Keratinocyte (primary cell): Measurements from ENCODE around the gene MGME1. TPM values are rescaled to one million over a fixed set of nuclear protein-coding genes. Genes with fewer than 3 reads are reported as not detected.

Experiments used
- DNase-seq: peaks from one replicate; pipeline ENCODE4 v3.0.0-alpha.2; 2011; ENCODE audit warnings: low read depth, missing footprints, low spot score
- FAIRE-seq: peaks from 2 replicates; lab custom pipeline; 2011; peaks lifted over from hg19 to GRCh38; lab: Jason Lieb, UNC
- H2AFZ ChIP-seq: 2 replicates; pipeline ENCODE4 v1.6.0; 2012; ENCODE audit warnings: low read length, control low read depth, inconsistent platforms; ENCODE audit not compliant: control insufficient read depth
- H3K27ac ChIP-seq: 2 replicates; pipeline ENCODE4 v1.5.1; 2011; ENCODE audit warnings: low read length; ENCODE audit not compliant: control insufficient read depth, insufficient read depth
- H3K27me3 ChIP-seq: 3 replicates; pipeline ENCODE4 v1.6.0; 2011; ENCODE audit warnings: low read length; ENCODE audit not compliant: control insufficient read depth, insufficient read depth; ENCODE audit errors: extremely low read depth
- H3K36me3 ChIP-seq, 2 experiments: 2 replicates in 1 of 2; 3 replicates in 1 of 2; pipeline ENCODE4 v1.5.1; 2011; ENCODE audit warnings: low read length in 2 of 2, mild to moderate bottlenecking in 1 of 2; ENCODE audit not compliant: control insufficient read depth in 2 of 2, insufficient read depth in 2 of 2; ENCODE audit errors: extremely low read depth in 1 of 2
- H3K4me1 ChIP-seq: 3 replicates; pipeline ENCODE4 v1.5.1; 2011; ENCODE audit warnings: low read length; ENCODE audit not compliant: control insufficient read depth, insufficient read depth; ENCODE audit errors: extremely low read depth
- H3K4me2 ChIP-seq: 3 replicates; pipeline ENCODE4 v1.6.0; 2011; ENCODE audit warnings: low read depth, low read length; ENCODE audit not compliant: control insufficient read depth, insufficient read depth; ENCODE audit errors: extremely low read depth
- H3K4me3 ChIP-seq, 3 experiments: fragments of 200-600 bp in 1 of 3; sonication (generic) in 1 of 3; 2 replicates in 2 of 3; 3 replicates in 1 of 3; pipeline ENCODE4 v1.5.1; 2011 to 2016; ENCODE audit warnings: low read length in 3 of 3, mild to moderate bottlenecking in 3 of 3, control low read depth in 2 of 3, inconsistent platforms in 1 of 3, low read depth in 1 of 3, mixed read lengths in 1 of 3, mixed run types in 1 of 3, moderate library complexity in 1 of 3; ENCODE audit not compliant: control insufficient read depth in 2 of 3, insufficient read depth in 2 of 3; ENCODE audit errors: extremely low read depth in 1 of 3
- H3K79me2 ChIP-seq: 2 replicates; pipeline ENCODE4 v1.6.0; 2012; ENCODE audit warnings: low read length; ENCODE audit not compliant: control insufficient read depth, insufficient read depth
- H3K9ac ChIP-seq: 3 replicates; pipeline ENCODE4 v1.6.0; 2011; ENCODE audit warnings: low read length; ENCODE audit not compliant: control insufficient read depth, insufficient read depth; ENCODE audit errors: extremely low read depth
- H3K9me1 ChIP-seq: 3 replicates; pipeline ENCODE4 v1.6.0; 2011; ENCODE audit warnings: low read length; ENCODE audit not compliant: control insufficient read depth, insufficient read depth; ENCODE audit errors: extremely low read depth
- H3K9me3 ChIP-seq: 2 replicates; pipeline ENCODE4 v1.5.1; 2012; ENCODE audit warnings: low read depth, low read length; ENCODE audit not compliant: control insufficient read depth
- H4K20me1 ChIP-seq: 3 replicates; pipeline ENCODE4 v1.6.0; 2011; ENCODE audit warnings: low read length; ENCODE audit not compliant: control insufficient read depth, insufficient read depth; ENCODE audit errors: extremely low read depth
- EZH2 ChIP-seq: IDR thresholded peaks from one replicate; pipeline ENCODE4 v1.6.1; 2012; ENCODE audit warnings: inconsistent platforms, mild to moderate bottlenecking, low read length, moderate library complexity
- dilution Hi-C: fragments of 300-500 bp; cut with MboI; formaldehyde crosslinking; loops from one replicate; pipeline ENCODE4 v1.7.0; 2020; ENCODE audit warnings: low sequenced_read_pairs; ENCODE audit not compliant: extremely low pct_ligation_motif_present
- polyA plus RNA-seq, 5 experiments: library from polyadenylated mRNA; depleted of rRNA in 3 of 5; stranded (reverse) in 3 of 5; stranded (forward) in 1 of 5; unstranded in 1 of 5; fragments of >200 nt; gene quantifications; 1 replicate in 1 of 5; 2 replicates in 3 of 5; 3 replicates in 1 of 5; pipeline versions ENCODE4 v1.2.1 to v1.2.3, GENCODE V29; 2011 to 2012; ENCODE audit warnings: missing spikeins in 2 of 5, low read depth in 1 of 5, low replicate concordance in 1 of 5
- TF ChIP-seq, protein P1 (sequence below), 3 experiments: IDR thresholded peaks in 1 of 3; conservative IDR thresholded peaks in 1 of 3; optimal IDR thresholded peaks in 1 of 3; 2 replicates in 2 of 3; 3 replicates in 1 of 3; pipeline versions ENCODE3 to v1.5.1; 2011; ENCODE audit warnings: low read length in 3 of 3, mild to moderate bottlenecking in 3 of 3, moderate library complexity in 2 of 3, control low read depth in 1 of 3, inconsistent platforms in 1 of 3; ENCODE audit not compliant: insufficient read depth in 2 of 3; ENCODE audit errors: extremely low read depth in 1 of 3

MGME1 gene
- polyA plus RNA-seq, 1 donor (not counting 4 experiments of a cell fraction or from before 2014, with no cell fraction given) = 31.6 TPM

DNA sequence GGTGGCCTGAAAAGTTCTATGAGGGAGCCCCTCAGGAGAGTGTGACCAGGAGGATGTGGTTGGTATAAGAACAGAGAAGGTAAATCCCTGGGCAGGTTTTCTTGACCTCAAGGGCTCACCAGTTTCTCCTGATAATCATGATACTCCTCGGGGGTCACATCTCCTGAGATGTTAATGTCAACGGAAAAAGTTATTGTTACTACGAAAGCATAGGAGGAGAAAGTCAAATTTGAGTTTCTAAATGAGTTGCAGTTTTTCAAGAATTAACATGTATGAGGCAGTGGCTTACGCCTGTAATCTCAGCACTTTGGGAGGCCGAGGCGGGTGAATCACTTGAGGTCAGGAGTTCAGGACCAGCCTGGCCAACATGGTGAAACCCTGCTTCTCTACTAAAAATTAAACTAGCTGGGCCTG, 23.4 kb downstream of the MGME1 start:
- TF ChIP-seq, protein P1, sequence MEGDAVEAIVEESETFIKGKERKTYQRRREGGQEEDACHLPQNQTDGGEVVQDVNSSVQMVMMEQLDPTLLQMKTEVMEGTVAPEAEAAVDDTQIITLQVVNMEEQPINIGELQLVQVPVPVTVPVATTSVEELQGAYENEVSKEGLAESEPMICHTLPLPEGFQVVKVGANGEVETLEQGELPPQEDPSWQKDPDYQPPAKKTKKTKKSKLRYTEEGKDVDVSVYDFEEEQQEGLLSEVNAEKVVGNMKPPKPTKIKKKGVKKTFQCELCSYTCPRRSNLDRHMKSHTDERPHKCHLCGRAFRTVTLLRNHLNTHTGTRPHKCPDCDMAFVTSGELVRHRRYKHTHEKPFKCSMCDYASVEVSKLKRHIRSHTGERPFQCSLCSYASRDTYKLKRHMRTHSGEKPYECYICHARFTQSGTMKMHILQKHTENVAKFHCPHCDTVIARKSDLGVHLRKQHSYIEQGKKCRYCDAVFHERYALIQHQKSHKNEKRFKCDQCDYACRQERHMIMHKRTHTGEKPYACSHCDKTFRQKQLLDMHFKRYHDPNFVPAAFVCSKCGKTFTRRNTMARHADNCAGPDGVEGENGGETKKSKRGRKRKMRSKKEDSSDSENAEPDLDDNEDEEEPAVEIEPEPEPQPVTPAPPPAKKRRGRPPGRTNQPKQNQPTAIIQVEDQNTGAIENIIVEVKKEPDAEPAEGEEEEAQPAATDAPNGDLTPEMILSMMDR (optimal IDR thresholded peaks at IDR 0.05 in 1 of 3, IDR thresholded peaks at IDR 0.05 in 1 of 3, conservative IDR thresholded peaks at IDR 0.05 in 1 of 3; ENCODE audit: extremely low read depth in 1 of 3, insufficient read depth in 2 of 3, low read length in 3 of 3) = no peak
- TF ChIP-seq EZH2 = no peak
- no peaks in the 10 kb centered on the region for H4K20me1 ChIP-seq
- no peak overlapping the region for H3K4me3 ChIP-seq
- H3K79me2 ChIP-seq = no peaks in the 10 kb centered on the region
- FAIRE-seq (no peak), DNase-seq (no peak)
- H3K9me1 ChIP-seq = no peaks in the 10 kb centered on the region
- H3K4me1 ChIP-seq = peaks cover 7% of the 10 kb centered on the region
- no peak overlapping the region for H2AFZ ChIP-seq
- no peaks in the 10 kb centered on the region for H3K27me3 ChIP-seq
- no peak overlapping the region for H3K27ac ChIP-seq
- dilution Hi-C loops = no loop called here
- H3K9ac ChIP-seq = no peak overlapping the region
- H3K36me3 ChIP-seq = peaks cover 6 to 8% of the 10 kb centered on the region in 2 experiments
- H3K4me2 ChIP-seq = no peak overlapping the region
- no peaks in the 10 kb centered on the region for H3K9me3 ChIP-seq

DNA sequence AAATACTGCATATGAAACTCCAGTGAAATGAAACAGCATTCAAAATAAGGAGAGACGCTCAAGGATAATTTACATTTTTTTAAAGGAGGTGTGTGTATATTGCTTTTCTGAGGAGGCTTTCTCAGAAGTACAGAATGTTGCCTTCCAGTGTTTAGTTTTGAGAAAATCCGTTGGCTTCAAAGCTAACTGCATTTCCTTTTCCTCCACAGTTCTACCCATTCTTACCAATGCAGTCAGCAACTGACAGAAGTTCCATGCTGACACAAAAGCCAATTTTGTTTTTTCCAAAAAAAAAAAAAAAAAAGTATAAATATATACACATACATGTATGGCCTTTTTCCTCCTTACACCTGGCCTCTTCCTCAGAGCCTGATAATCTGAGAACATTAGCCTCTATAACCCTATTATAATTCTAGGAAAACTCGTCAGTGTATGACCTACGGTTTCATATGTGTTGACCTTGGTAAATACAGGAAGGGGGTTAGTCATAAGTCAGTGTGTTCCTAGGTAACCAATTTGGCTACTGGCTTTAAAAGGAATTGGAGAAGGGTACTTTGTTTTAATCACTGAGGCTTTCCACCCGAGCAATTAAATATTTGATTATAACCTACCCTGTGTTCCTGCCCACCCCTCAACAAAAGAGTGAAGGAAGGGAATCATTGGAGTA, 24.2 kb downstream of the MGME1 start:
- Histone ChIP-seq H3K4me2 (no peak overlapping the region), H3K9ac (no peak overlapping the region), H3K9me3 (no peaks in the 10 kb centered on the region), H3K79me2 (no peaks in the 10 kb centered on the region), H2AFZ (no peak overlapping the region), H3K4me1 (peaks cover 7% of the 10 kb centered on the region), H3K27me3 (no peaks in the 10 kb centered on the region), H4K20me1 (no peaks in the 10 kb centered on the region), H3K4me3 (no peak overlapping the region), H3K36me3 (peaks cover 6 to 8% of the 10 kb centered on the region in 2 experiments), H3K9me1 (no peaks in the 10 kb centered on the region), H3K27ac (no peak overlapping the region)
- TF ChIP-seq EZH2 = no peak
- TF ChIP-seq, protein P1 (optimal IDR thresholded peaks at IDR 0.05 in 1 of 3, IDR thresholded peaks at IDR 0.05 in 1 of 3, conservative IDR thresholded peaks at IDR 0.05 in 1 of 3; ENCODE audit: extremely low read depth in 1 of 3, insufficient read depth in 2 of 3, low read length in 3 of 3) = no peak
- dilution Hi-C loops = no loop called here
- DNase-seq = no peak
- FAIRE-seq = no peak
